Measurements from ENCODE around the gene DNM1L. TPM values are rescaled to one million over a fixed set of nuclear protein-coding genes. Genes with fewer than 3 reads are reported as not detected.

Gene DNM1L
- polyA plus RNA-seq, 3 donors: 23.6 to 45.6 (median 31.5) TPM

DNA sequence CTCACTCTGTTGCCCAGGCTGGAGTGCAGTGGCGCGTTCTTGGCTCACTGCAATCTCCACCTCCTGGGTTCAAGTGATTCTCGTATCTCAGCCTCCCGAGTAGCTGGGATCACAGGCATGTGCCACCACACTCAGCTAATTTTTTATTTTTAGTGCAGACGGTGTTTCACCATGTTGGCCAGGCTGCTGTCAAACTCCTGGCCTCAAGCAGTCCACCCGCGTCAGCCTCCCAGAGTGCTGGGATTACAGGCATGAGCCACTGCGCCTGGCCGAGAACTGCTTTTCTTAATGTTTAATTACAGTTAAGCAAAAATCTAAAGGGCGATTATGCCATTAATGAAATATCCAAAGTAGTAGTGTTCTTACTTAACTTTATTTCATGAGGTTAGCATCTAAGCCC, 63.0 kb downstream of the DNM1L start:
- peaks cover 70 to 92% of the 10 kb centered on the region in 2 donors for H3K36me3 Mint-ChIP-seq
- H4K20me1 ChIP-seq (ENCODE audit: insufficient read depth, low read length): peaks cover 7% of the 10 kb centered on the region
- H3K27me3 ChIP-seq (ENCODE audit: control insufficient read depth in 2 of 2, insufficient read depth in 2 of 2, low read length in 2 of 2): no peaks in the 10 kb centered on the region
- DNase-seq: no peak
- no peaks in the 10 kb centered on the region for H3K4me1 ChIP-seq (ENCODE audit: control insufficient read depth in 1 of 2, insufficient read depth in 2 of 2, low read length in 2 of 2)
- H3K9me3 ChIP-seq (replicated peaks in 1 of 2; ENCODE audit: control insufficient read depth in 1 of 2, insufficient read depth in 1 of 2, low read length in 2 of 2): no peaks in the 10 kb centered on the region
- no peak overlapping the region for H3K9ac ChIP-seq (ENCODE audit: insufficient read depth, low read length, poor library complexity, severe bottlenecking)
- H3K4me1 Mint-ChIP-seq: no peaks in the 10 kb centered on the region
- 97% methylated on average over 5 of the region's 10 CpGs for WGBS (ENCODE audit: insufficient coverage)
- no peaks in the 10 kb centered on the region for H3K9me3 Mint-ChIP-seq
- TF ChIP-seq, protein P1, sequence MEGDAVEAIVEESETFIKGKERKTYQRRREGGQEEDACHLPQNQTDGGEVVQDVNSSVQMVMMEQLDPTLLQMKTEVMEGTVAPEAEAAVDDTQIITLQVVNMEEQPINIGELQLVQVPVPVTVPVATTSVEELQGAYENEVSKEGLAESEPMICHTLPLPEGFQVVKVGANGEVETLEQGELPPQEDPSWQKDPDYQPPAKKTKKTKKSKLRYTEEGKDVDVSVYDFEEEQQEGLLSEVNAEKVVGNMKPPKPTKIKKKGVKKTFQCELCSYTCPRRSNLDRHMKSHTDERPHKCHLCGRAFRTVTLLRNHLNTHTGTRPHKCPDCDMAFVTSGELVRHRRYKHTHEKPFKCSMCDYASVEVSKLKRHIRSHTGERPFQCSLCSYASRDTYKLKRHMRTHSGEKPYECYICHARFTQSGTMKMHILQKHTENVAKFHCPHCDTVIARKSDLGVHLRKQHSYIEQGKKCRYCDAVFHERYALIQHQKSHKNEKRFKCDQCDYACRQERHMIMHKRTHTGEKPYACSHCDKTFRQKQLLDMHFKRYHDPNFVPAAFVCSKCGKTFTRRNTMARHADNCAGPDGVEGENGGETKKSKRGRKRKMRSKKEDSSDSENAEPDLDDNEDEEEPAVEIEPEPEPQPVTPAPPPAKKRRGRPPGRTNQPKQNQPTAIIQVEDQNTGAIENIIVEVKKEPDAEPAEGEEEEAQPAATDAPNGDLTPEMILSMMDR (IDR thresholded peaks at IDR 0.05): no peak
- intact Hi-C loops (cut with micrococcal nuclease): no loop called here
- no peak overlapping the region for H3K27ac ChIP-seq (ENCODE audit: low read depth in 1 of 2, low read length in 2 of 2)
- no peak overlapping the region for H3K4me3 ChIP-seq (replicated peaks in 1 of 3; ENCODE audit: low read depth in 2 of 3, low read length in 3 of 3)
- no peak overlapping the region for H3K4me2 ChIP-seq (replicated peaks; ENCODE audit: extremely low read depth, low read length, poor library complexity, severe bottlenecking)
- no peak overlapping the region for H3K4me3 Mint-ChIP-seq
- no peaks in the 10 kb centered on the region for H3K27me3 Mint-ChIP-seq (ENCODE audit: low read depth in 3 of 3)
- H3K27ac Mint-ChIP-seq: no peak overlapping the region
- no peak overlapping the region for H2AFZ ChIP-seq (ENCODE audit: insufficient read depth, low read depth, low read length, poor library complexity, severe bottlenecking)
- peaks cover 95 to 100% of the 10 kb centered on the region in 2 donors for H3K36me3 ChIP-seq (replicated peaks in 1 of 2; ENCODE audit: control insufficient read depth in 1 of 2, insufficient read depth in 2 of 2, low read length in 2 of 2)
- peaks cover 11% of the 10 kb centered on the region for H3K79me2 ChIP-seq (ENCODE audit: insufficient read depth, low read length)

DNA sequence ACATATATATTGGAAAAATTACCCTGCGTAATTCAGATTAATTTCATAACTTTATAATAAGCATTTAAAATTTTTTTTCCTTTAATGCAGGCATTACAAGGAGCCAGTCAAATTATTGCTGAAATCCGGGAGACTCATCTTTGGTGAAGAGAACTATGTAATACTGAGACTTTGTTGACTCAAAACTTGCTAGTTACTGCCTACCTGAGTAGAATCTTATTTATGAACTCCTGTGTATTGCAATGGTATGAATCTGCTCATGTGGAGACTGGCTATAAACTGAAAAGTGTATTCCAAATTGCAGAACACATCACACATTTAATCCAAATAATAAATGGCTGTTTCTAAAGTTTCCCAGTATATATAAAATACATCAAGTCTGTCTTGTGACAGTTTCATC, 64.2 kb downstream of the DNM1L start:
- Histone ChIP-seq H3K4me1 (ENCODE audit: control insufficient read depth in 1 of 2, insufficient read depth in 2 of 2, low read length in 2 of 2) (no peaks in the 10 kb centered on the region), H3K27ac (ENCODE audit: low read depth in 1 of 2, low read length in 2 of 2) (no peak overlapping the region), H3K36me3 (replicated peaks in 1 of 2; ENCODE audit: control insufficient read depth in 1 of 2, insufficient read depth in 2 of 2, low read length in 2 of 2) (peaks cover 94 to 100% of the 10 kb centered on the region in 2 donors), H2AFZ (ENCODE audit: insufficient read depth, low read depth, low read length, poor library complexity, severe bottlenecking) (no peak overlapping the region), H3K4me3 (replicated peaks in 1 of 3; ENCODE audit: low read depth in 2 of 3, low read length in 3 of 3) (no peak overlapping the region), H3K79me2 (ENCODE audit: insufficient read depth, low read length) (peaks cover 11% of the 10 kb centered on the region), H4K20me1 (ENCODE audit: insufficient read depth, low read length) (peaks cover 7% of the 10 kb centered on the region), H3K4me2 (replicated peaks; ENCODE audit: extremely low read depth, low read length, poor library complexity, severe bottlenecking) (no peak overlapping the region), H3K9ac (ENCODE audit: insufficient read depth, low read length, poor library complexity, severe bottlenecking) (no peak overlapping the region), H3K9me3 (replicated peaks in 1 of 2; ENCODE audit: control insufficient read depth in 1 of 2, insufficient read depth in 1 of 2, low read length in 2 of 2) (no peaks in the 10 kb centered on the region), H3K27me3 (ENCODE audit: control insufficient read depth in 2 of 2, insufficient read depth in 2 of 2, low read length in 2 of 2) (no peaks in the 10 kb centered on the region)
- Mint-ChIP-seq H3K27ac (no peak overlapping the region), H3K4me1 (no peaks in the 10 kb centered on the region), H3K9me3 (no peaks in the 10 kb centered on the region), H3K27me3 (ENCODE audit: low read depth in 3 of 3) (no peaks in the 10 kb centered on the region), H3K36me3 (peaks cover 73 to 97% of the 10 kb centered on the region in 2 donors), H3K4me3 (no peak overlapping the region)
- intact Hi-C loops (cut with micrococcal nuclease): no loop called here
- TF ChIP-seq, protein P1 (IDR thresholded peaks at IDR 0.05): no peak
- no CpG with 5 or more reads among the region's 2 CpGs for WGBS (ENCODE audit: insufficient coverage)
- no peak for DNase-seq

Data from CD14-positive monocyte (primary cell).